ENCODE measurements around the gene DCP1A. TPM values are rescaled to one million over a fixed set of nuclear protein-coding genes. Genes with fewer than 3 reads are reported as not detected.

DCP1A gene
- total RNA-seq, 2 experiments from 2014 or later, result 29.9 to 32.0 TPM

DNA sequence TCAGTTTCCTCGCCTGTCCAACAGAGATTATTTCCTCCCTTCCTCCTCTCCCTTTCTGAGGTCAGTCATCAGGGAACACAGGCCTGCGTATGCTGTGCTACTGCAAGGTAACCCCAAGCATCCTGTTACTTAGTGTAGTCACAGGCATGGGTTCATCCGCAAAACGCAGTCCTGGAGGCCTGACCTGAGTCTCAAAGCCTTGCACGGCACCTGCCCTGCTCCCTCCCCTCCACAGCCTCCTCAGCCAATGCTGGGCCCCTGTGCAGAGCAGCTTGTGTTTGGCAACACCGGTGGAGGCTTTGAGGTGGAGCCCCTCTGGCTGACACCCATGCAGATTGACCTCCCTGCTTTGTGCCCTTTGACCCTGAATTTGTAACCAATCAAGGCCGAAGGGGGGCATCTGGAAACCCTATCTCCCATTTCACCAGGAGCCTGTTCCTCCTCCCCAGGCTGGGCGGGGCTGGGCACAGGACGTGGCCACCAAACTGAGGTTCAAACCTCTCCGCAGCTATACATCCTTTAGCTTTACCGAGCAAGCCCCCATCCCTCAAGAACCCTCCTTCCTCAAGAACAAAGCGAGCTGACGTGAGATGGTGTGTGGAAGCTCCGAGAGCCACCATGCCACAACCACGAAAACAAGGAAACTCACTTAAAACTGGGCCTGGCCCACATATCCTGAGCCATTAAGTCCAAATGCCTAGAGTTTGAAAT lies 113.1 kb downstream of the DCP1A start:
- H3K27me3 Mint-ChIP-seq, result no peaks in the 10 kb centered on the region
- no peak for ATAC-seq
- DNase-seq, result no peak
- H3K36me3 Mint-ChIP-seq (ENCODE audit: low read depth), result peaks cover 22% of the 10 kb centered on the region
- CTCF ChIA-PET, result interaction anchor here (2.3 to 4.3 kb wide), 2 partner anchors 10 to 14 kb away, joined by 6 to 19 read pairs; no protein-coding TSS in a partner anchor
- POLR2A ChIA-PET, result interaction anchor here (1.1 to 1.8 kb wide), 5 partner anchors 11 to 104 kb away, joined by 3 to 5 read pairs (median 3); no protein-coding TSS in a partner anchor
- H3K27ac Mint-ChIP-seq, result no peak overlapping the region
- no peak overlapping the region for H3K4me3 Mint-ChIP-seq
- intact Hi-C loops (cut with micrococcal nuclease), result no loop called here
- TF ChIP-seq, protein P1, sequence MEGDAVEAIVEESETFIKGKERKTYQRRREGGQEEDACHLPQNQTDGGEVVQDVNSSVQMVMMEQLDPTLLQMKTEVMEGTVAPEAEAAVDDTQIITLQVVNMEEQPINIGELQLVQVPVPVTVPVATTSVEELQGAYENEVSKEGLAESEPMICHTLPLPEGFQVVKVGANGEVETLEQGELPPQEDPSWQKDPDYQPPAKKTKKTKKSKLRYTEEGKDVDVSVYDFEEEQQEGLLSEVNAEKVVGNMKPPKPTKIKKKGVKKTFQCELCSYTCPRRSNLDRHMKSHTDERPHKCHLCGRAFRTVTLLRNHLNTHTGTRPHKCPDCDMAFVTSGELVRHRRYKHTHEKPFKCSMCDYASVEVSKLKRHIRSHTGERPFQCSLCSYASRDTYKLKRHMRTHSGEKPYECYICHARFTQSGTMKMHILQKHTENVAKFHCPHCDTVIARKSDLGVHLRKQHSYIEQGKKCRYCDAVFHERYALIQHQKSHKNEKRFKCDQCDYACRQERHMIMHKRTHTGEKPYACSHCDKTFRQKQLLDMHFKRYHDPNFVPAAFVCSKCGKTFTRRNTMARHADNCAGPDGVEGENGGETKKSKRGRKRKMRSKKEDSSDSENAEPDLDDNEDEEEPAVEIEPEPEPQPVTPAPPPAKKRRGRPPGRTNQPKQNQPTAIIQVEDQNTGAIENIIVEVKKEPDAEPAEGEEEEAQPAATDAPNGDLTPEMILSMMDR (IDR thresholded peaks at IDR 0.05), result no peak
- no peaks in the 10 kb centered on the region for H3K9me3 Mint-ChIP-seq
- peaks cover 5% of the 10 kb centered on the region for H3K4me1 Mint-ChIP-seq (ENCODE audit: low read depth)

Other genes starting within 250 kb of the DCP1A start
- gene RFT1, start 217.1 kb downstream of the DCP1A start, total RNA-seq, result 10 to 100 TPM; 42.5 to 42.9 TPM
- gene PRKCD, start 186.3 kb downstream of the DCP1A start, total RNA-seq, result 10 to 100 TPM; 18.7 to 21.5 TPM
- gene TKT, start 91.5 kb downstream of the DCP1A start, total RNA-seq, result 100 to 1,000 TPM; 397 to 417 TPM
- not detected for gene CACNA1D, start 147.1 kb upstream of the DCP1A start, total RNA-seq